Measurements from ENCODE around the gene LRRC47.

DNA sequence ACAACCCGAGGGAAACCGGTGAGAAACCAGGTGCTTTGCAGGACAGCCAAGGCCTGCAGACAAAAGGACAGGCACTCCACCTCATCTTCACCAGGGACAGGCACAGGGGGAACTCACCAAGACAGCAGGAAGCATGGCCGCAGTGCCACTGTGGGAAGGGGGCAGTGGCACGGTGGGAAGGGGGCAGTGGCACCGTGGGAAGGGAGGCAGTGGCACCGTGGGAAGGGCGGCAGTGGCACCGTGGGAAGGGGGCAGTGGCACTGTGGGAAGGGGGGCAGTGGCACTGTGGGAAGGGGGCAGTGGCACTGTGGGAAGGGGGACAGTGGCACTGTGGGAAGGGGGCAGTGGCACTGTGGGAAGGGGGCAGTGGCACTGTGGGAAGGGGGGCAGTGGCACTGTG is 28.4 kb upstream of the LRRC47 start:
- TF ChIP-seq, protein P1, sequence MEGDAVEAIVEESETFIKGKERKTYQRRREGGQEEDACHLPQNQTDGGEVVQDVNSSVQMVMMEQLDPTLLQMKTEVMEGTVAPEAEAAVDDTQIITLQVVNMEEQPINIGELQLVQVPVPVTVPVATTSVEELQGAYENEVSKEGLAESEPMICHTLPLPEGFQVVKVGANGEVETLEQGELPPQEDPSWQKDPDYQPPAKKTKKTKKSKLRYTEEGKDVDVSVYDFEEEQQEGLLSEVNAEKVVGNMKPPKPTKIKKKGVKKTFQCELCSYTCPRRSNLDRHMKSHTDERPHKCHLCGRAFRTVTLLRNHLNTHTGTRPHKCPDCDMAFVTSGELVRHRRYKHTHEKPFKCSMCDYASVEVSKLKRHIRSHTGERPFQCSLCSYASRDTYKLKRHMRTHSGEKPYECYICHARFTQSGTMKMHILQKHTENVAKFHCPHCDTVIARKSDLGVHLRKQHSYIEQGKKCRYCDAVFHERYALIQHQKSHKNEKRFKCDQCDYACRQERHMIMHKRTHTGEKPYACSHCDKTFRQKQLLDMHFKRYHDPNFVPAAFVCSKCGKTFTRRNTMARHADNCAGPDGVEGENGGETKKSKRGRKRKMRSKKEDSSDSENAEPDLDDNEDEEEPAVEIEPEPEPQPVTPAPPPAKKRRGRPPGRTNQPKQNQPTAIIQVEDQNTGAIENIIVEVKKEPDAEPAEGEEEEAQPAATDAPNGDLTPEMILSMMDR (IDR thresholded peaks at IDR 0.05) = no peak
- no peak for TF ChIP-seq POLR2A (IDR thresholded peaks at IDR 0.05)
